GM23338 (cell line): ENCODE data around the gene TOB2.

Experiments
- CTCF ChIP-seq, 2 experiments: fragments of 200-600 bp in 1 of 2; sonication (generic) in 1 of 2; conservative IDR thresholded peaks; 2 replicates each; pipeline versions ENCODE4 v1.5.1 to v1.6.1; 2016 to 2017; ENCODE audit warnings: antibody characterized with exemption in 2 of 2, low read depth in 2 of 2, mild to moderate bottlenecking in 2 of 2, moderate library complexity in 1 of 2
- ZNF114 ChIP-seq: fragments of 250-450 bp; sonication (Bioruptor Pico); IDR thresholded peaks from 2 replicates; pipeline ENCODE4 v1.5.0; 2020; ENCODE audit warnings: mild to moderate bottlenecking, moderate library complexity
- TF ChIP-seq, protein P1 (sequence below): IDR thresholded peaks from 2 replicates; pipeline ENCODE4 v1.6.1; 2016; ENCODE audit warnings: antibody characterized with exemption

GRCh38 chr22:41461901-41462300, 15.3 kb upstream of the TOB2 start:
- TF ChIP-seq CTCF (conservative IDR thresholded peaks at IDR 0.05; ENCODE audit: low read depth in 2 of 2) (no peak), ZNF114 (CRISPR knock-in tag) (no peak)
- TF ChIP-seq, protein P1, sequence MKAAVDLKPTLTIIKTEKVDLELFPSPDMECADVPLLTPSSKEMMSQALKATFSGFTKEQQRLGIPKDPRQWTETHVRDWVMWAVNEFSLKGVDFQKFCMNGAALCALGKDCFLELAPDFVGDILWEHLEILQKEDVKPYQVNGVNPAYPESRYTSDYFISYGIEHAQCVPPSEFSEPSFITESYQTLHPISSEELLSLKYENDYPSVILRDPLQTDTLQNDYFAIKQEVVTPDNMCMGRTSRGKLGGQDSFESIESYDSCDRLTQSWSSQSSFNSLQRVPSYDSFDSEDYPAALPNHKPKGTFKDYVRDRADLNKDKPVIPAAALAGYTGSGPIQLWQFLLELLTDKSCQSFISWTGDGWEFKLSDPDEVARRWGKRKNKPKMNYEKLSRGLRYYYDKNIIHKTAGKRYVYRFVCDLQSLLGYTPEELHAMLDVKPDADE: no peak
